GM18520 (cell line): ENCODE results near the gene EME1.
"Not testable (repeated sequence)": the region's sequence is repeated elsewhere in the genome, so short reads cannot be mapped to it uniquely, and the experiment has no call there.

ENCODE experiments used
- ATAC-seq: cut with Tn5 transposase; IDR thresholded peaks from one replicate; pipeline ENCODE4 v1.9.1; 2021; ENCODE audit not compliant: unreplicated experiment

EME1 gene

GRCh38 chr17:50424996-50425681 is 52.1 kb downstream of the EME1 start:
- no peak for ATAC-seq

GRCh38 chr17:50425682-50426471 is 52.8 kb downstream of the EME1 start, which contains the start of gene ACSF2:
ACSF2 (plus strand) TSS chr17:50426218; CDS start chr17:50426262, 44 bp downstream.
- no peak for ATAC-seq

GRCh38 chr17:50426472-50426782 is 53.4 kb downstream of the EME1 start:
- ATAC-seq, result no peak

GRCh38 chr17:50426814-50427787 is 54.1 kb downstream of the EME1 start:
- ATAC-seq, result no peak

- not testable (repeated sequence) for ATAC-seq
Observed at GRCh38 chr17:50428126-50428525, 55.1 kb downstream of the EME1 start.

- no peak for ATAC-seq
Observed at GRCh38 chr17:50428831-50429424, 55.9 kb downstream of the EME1 start.

GRCh38 chr17:50429793-50430192 is 56.8 kb downstream of the EME1 start:
- ATAC-seq, result no peak
